Stimulated activated CD4-positive, alpha-beta T cell treated with anti-CD3 and anti-CD28 coated beads, Interleukin-12 subunit alpha, Interleukin-12 subunit beta, amount 100 ng/mL, for 4 hours (primary cell): ENCODE results near the gene VWA5B2.

Experiments
- DNase-seq: peaks from one replicate; pipeline ENCODE4 v3.0.0-alpha.2; 2020

Gene VWA5B2

DNA sequence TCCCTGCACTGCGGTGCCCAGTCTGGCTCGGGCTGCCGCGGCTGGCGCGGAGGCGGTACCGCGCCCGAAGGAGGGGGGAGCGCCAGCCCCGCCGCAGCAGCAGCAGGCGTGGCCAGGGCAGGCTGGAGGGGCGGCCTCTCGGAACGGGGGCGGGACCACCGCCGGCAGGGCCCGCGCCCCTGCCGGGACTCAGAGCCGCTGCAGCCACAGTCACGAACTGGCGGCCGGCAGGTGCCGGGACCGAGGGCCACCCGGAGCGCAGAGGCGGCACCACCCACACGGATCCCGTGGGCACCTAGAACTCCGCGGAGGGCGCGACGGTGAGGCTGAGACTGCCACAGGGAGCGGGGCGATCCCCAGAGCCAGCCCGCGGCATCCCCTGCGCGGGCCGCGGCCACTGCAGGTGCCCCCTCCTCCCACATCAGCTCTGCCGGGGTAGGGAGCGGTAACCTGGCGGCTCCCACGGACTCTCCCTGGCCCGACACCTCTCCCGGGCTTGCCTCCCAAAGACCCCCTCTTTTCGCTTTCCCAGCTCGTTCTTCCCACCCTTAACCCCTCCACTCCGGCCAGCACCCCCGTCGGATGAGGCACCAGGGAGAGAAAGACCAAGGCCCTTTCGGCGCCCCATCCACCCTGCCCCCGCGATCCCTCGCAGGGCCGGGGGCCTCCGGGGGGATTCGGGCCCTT lies at the start of gene VWA5B2:
TSS of gene VWA5B2 (plus strand) at position 192 of the 687 bp plus-strand sequence. CDS start 944 bp downstream, outside the sequence.
- DNase-seq = peak; percentile 67

DNA sequence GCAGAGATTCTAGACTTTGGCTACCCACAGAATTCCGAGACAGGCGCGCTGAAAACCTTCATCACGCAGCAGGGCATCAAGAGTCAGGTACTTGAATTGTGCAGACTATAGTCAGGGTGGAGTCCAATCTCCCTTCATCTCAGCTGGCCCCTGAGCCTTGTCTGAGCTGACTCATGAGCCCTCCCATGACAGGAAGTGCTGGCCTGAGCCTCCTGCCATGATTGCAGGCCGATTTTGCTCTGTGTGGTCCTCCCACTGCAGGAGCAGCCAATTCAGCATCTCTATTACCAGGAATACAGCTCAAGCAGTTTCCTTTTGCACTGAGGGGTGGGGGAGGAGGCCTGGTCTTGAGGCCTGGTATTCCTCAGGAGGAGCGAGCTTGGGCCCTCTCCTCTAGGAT lies 49.2 kb upstream of the VWA5B2 start:
- no peak for DNase-seq

DNA sequence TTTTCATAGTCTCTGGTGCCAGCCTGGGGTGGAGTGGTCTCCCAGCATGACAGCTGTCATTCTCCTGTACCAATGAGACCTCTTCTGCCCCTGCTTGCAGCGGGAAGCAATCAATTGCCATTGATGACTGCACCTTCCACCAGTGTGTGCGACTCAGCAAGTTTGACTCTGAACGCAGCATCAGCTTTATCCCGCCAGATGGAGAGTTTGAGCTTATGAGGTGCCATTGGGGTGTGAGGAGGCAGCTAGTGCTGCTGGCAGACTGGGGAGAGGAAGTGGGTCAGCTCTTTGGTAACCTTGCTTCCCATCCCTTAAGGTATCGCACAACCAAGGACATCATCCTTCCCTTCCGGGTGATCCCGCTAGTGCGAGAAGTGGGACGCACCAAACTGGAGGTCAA lies 47.8 kb upstream of the VWA5B2 start:
- no peak for DNase-seq

DNA sequence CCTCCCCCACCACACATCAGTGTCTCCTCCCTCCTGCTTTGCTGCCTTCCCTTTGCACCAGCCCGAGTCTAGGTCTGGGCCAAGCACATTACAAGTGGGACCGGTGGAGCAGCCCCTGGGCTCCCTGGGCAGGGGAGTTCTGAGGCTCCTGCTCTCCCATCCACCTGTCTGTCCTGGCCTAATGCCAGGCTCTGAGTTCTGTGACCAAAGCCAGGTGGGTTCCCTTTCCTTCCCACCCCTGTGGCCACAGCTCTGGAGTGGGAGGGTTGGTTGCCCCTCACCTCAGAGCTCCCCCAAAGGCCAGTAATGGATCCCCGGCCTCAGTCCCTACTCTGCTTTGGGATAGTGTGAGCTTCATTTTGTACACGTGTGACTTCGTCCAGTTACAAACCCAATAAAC lies 45.7 kb upstream of the VWA5B2 start:
- no peak for DNase-seq

DNA sequence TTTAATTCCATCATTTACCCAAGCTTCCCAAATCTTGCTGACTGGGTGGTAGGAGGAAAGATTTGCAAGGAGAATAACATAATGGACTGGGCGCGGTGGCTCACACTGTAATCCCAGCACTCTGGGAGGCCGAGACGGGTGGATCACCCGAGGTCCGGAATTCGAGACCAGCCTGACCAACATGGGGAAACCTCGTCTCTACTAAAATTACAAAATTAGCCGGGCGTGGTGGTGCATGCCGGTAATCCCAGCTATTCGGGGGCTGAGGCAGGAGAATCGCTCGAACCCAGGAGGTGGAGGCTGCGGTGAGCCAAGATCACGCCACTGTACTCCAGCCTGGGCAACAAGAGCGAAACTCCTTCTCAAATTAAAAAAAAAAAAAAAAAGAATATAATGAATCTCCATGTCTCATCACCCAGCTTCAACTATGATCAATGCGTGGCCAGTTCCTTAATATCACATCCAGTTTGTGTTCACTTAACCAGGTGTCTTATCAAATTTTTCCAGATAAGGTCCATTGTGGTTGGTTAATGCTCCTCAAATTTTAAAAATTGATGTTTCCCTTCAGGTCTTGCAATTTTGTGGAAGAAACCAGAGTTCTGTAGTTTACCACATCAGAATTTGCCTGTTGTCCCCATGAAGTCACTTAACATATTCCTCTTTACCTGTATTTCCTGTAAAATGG lies 44.7 kb upstream of the VWA5B2 start:
- no peak for DNase-seq

DNA sequence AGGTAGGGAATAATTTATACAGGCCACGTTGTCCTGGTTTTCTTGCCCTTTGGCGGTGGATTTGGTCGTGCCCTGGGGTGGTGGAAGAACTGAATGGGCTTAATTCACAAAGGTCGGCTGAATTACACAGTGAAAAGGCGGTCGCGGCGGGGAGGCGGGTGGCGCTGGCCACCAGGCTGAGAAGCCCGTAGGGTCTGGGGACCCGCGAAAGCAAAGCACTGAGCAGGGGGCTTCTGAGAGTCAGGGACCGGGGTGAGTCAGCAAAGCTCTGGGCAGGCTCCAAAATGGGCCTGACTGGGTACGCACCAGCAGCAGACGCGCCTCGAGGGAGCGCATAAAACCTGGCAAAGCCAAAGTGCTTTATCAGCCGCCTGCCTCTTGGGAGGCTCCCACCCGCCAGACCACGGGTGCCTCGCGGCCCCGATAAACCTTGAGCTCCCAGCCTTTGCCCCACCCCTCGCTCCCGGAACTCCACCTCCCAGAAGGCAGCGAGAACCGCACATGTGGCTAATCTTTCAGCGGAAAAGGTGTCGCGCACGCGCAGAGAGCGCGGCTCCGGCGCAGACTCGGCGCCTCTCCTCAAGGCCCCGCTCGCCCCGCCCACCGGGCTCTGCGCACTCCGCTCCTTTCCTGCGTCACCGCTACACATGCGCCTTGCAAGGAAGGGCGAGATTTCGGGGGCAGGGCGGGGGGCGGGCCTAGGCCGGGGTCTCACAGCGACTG lies 43.8 kb upstream of the VWA5B2 start:
- peak; percentile 99 for DNase-seq

DNA sequence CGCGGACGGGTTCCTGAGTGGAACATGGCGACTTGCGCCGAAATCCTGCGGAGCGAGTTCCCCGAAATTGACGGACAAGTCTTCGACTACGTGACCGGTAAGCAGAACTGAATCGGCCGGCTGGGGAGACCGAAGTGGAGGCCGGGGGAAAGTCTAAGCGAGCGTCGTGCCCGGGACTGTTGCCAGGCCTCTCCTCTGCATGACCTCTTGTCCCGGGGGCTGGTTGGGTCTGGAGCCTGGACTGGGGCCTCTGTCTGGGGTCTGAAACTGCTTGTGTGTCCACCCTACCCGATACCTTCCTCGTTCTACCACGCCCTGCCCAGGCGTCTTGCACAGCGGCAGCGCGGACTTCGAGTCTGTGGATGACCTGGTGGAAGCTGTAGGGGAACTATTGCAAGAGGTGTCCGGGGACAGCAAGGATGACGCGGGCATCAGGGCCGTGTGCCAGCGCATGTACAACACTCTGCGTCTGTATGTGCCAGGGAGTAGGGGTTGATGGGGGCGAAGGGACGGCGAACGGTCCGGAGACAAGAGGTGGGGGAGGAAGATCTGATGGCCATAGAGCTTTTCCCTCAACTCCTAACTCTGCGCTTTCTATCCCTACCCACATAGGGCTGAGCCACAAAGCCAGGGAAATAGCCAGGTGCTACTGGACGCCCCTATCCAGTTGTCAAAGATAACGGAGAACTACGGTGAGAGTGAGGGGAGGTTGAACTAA lies 43.0 kb upstream of the VWA5B2 start, which contains the start of gene ABCF3:
TSS of gene ABCF3 (plus strand) at position 16 of the 718 bp plus-strand sequence. CDS start at position 25, 9 bp downstream.
- DNase-seq = no peak

DNA sequence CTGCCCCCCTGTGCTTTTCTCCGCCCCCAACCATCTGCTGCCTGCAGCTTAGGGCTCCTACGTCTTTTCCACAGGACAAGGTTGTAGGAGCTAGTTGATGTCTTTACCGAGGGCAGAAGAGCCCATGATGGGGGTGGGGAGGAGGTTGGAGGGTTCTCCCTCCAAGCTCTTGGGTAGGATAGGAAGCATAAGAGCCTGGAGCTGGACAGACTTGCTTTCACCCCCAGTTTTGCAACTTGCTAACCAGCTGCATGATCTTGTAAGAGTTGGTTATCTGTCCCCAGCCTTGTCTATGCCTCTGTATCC lies 42.5 kb upstream of the VWA5B2 start:
- DNase-seq = no peak

DNA sequence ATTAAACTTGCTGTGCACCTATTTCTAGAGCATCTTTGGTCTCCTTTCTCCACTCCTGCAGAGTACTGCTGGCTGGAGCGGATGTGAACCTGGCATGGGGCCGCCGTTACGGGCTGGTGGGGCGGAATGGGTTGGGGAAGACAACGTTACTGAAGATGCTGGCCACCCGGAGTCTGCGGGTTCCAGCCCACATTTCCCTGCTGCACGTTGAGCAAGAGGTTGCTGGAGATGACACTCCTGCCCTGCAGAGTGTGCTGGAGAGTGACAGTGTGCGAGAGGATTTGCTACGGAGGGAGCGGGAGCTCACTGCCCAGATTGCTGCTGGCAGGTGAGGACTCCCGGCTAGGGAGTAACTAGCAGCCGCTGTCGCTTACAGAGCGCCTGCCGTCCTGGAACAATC lies 41.3 kb upstream of the VWA5B2 start:
- DNase-seq = no peak

DNA sequence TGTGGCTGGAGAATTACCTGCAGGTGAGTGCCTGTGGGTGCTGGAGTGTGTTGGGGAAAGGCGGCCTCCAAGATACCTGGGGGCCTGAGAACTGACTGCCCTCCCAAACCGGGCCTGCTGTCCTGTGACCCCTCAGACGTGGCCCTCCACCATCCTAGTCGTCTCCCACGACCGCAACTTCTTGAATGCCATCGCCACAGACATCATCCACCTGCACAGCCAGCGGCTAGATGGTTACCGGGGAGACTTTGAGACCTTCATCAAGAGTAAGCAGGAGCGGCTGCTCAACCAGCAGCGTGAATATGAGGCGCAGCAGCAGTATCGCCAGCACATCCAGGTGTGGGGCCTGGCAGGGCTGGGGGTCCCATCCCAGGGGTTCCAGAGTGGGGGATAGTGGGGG lies 40.0 kb upstream of the VWA5B2 start:
- DNase-seq = no peak

DNA sequence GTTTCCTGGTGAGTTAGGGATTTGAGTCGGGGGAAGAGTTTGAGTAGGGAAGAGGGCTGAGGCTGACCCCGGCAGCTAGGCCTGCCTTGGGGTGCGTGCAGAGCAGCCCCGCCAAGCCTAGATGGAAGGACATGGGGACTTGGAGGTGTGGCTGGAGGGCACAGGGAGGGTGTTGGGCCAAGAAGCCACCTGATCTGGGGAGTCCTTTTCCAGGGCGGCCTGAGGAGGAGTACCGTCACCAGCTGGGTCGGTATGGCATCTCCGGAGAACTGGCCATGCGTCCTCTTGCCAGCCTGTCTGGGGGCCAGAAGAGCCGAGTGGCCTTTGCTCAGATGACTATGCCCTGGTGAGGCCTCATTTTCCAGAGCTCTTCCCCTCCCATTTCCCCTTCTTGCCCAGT lies 36.5 kb upstream of the VWA5B2 start:
- DNase-seq = no peak

DNA sequence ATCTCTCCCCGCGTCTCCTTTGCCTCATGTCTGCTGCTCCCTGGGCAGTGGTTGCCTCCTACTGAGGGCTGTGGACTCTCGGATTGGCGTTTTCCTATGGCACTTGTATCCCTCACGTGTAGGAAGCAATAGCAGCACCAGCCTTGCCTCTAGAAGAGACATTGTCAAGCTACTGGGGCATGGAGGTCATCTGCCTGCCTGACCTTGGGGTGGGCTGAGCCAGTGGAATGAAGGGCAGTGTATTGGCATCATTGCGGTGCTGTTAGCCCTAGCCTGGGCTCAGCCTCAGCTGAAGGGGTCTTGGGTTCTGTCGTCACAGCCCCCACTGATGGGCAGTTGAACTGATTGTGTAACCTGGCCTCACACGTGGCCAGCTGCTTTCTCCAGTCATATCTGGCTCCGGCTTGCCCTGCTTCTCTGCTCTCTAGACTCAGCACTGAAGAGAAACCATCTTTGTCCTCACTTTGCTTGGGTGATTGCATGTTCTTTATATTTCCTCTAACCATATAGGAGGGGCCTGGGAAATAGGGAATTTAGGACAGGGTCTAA lies 35.3 kb upstream of the VWA5B2 start:
- no peak for DNase-seq

DNA sequence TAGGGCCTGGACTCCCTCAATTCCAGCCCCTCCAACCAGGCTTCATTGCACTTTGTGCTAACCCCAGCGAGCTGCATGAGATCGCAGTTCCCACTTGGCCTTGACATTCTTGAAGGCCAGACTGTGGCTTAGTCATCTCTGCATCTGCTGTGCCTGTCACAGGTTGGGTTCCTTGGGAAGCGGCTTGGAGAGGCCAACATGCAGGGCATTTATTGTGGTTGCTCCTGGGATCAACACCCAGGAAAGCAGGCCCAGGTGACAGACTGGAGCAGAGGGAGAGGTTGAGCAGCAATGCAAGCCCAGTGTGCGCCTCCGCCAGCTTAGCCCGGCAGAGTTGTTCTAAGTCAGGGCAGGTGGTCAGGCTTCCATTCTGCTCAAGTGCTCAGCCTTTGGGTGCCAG lies 32.8 kb upstream of the VWA5B2 start:
- no peak for DNase-seq

DNA sequence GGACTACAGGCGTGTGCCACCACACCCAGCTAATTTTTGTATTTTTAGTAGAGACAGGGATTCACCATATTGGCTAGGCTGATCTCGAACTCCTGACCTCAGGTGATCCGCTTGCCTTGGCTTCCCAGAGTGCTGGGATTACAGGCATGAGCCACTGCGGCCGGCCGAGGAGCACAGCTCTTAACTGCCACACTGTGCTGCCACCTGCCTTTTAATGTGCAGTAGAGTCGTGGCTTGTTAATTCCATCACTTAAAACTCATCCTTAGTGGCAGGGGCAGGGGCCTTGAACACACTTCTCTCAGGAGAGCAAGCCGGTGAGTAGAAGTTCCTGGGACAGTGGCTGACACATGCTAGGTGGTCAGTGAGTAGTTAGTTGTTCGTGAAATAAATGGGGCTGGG lies 30.9 kb upstream of the VWA5B2 start:
- no peak for DNase-seq

DNA sequence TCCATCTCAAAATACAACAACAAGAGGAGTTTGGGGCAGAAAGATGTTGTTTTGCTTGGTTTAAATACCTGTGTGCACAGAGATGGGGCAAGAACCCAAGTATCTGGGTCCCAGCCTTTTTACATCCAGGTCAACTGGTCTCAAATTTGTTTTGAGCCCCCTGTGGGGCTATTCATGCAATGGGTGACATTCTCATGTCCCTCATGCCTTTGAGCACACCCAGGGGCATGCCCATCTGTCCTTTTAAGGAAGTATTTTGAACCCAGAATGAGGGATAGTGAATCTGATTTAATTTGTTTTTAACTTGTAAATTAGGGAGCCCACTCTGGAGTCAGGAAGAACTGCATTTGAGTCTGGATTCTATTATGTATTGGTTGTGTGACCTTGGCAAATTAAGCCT lies 28.6 kb upstream of the VWA5B2 start:
- DNase-seq = no peak

DNA sequence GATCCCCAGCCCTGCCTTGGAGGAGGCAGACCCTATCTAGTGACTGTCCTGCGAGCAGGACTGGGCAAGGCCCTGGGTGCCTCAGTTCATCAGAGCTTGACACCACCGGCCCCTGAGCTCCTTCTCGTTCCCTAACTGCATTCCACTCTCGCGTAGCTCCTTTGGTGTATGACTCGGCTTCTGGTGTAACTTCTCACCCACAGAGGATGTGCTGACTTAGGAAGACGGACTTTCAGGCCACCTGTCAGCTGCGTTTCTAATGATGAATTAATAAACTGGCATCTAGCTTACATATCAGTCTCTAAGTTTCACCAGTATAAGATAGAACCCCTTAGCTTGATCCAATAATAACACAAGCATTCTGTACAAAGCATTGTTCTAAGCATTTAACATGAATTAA lies 25.9 kb upstream of the VWA5B2 start:
- no peak for DNase-seq

DNA sequence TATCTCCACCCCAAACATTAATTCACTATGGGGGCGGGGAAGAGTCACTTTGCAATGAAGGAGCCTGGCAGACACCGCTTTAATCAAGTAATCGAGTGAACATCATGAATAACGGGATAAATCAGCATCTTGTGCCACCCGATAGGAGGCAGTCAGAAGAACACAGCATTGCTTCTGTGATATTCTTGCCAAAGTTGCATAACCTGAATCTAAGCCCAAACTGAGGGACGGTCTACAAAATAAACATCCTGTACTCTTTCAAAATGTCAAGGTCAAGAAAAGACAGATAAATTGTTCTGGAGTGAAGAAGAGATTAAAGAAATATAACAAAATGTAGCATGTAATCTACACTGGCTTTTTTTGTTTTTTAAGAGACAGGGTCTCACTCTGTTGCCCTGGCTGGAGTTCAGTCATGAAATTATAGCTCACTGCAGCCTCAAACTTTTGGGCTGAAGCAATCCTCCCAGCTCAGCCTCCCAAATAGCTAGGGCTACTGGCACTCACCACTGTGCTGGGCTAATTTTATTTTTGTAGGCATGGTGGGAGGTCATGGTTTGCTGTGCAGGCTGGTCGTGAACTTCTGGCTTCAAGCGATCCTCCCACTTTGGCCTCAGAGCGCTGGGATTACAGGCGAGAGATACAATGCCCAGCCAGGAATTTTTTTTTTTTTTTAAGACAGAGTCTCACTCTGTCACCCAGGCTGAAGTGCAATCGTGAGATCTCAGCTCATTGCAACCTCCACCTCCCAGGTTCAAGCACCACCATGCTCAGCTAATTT lies 20.1 kb upstream of the VWA5B2 start:
- DNase-seq = no peak

DNA sequence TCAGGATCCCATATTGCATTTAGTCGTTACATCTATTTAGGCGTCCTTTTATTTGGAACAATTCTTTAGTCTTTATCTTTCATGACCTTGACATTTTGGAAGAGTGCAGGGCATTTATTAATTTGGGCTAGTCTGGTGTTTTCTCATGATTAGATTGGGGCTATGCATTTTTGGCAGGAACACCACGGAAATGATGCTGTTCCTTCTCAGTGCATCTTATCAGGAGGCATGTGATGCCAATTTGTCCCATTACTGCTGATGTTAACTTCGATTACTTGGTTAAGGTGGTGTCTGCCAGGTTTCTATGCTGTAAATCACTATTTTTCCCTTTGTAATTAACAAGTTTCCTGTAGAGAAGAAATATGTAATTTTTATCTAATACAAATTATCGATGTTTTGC lies 18.1 kb upstream of the VWA5B2 start:
- DNase-seq = no peak

DNA sequence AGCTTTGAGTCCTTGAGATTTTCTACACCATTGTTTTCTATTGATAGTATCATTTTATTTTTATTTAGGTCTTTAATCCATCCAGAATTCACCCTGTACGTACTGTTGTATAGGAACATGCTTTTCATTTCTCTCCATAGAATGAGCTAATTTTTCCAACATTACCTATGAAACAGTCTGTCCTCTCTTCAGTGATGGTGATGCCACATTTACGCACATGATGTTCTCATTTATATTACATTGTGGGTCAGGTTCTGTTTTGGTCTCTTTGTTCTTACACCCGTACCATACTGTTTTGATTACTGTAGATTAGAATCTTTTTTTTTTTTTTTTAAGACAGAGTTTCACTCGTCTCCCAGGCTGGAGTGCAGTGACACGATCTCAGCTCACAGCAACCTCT lies 17.7 kb upstream of the VWA5B2 start:
- no peak for DNase-seq

DNA sequence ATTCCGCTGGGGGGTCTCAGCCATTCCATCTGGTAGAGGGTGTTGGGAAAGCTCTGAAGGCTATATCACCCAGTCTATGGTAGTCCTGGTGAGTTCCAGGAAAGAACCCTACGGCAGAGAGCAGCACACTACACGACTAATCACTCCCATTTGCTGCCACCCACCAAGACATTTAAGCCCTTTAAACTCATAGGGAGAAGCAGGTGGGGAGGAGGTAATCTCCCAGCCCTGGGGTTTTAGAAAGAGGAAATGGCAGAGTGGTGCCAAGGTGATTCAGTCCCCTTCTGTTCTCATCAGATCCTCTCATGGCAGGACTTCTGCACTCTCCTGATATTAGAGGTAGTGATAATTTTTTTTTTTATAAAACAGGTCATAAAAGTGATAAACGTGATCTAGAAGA lies 10.6 kb upstream of the VWA5B2 start:
- no peak for DNase-seq

DNA sequence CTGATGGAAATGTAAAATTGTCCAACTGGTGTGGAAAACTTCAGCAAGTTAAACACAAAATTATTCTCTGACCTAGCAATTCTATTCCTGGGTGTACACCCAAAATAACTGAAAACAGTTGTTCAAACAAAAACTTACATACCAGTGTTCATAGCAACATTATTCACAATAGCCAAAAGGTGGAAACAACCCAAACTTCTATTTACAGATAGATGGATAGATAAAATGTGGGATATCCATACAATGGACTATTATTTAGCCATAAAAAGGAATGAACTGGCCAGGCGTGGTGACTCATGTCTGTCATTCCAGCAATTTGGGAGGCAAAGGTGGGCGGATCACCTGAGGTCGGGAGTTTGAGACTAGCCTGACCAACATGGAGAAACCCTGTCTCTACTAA lies 6.9 kb upstream of the VWA5B2 start:
- no peak for DNase-seq

DNA sequence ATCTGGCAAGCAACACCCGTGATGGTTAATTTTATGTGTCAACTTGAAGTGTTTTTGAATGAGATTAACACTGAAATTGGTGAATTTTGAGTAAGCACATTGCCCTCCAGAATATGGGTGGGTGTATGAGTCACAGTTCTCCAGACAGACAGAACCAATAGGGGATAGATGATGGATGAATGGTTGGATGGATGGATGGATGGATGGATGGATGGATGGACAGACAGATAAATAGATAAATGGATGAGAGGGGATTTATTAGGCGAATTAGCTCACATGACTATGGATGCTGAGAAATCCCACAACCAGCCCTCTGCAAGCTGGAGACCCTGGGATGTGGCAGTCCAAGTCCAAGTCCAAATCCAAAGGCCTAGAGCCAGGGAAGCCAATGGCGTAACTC lies 5.4 kb upstream of the VWA5B2 start:
- no peak for DNase-seq
